H1 (cell line): Measurements from ENCODE around the gene RALGAPA2. TPM values are rescaled to one million over a fixed set of nuclear protein-coding genes. Genes with fewer than 3 reads are reported as not detected.

ENCODE experiments used
- CTCF ChIA-PET: fragments of 300-600 bp; sonication (Branson Sonifier 250); formaldehyde crosslinking; loops from one replicate; lab custom pipeline; 2021; ENCODE audit not compliant: partially characterized antibody; lab: Charles Lee
- POLR2A ChIA-PET: fragments of 300-600 bp; sonication (Branson Sonifier 250); formaldehyde crosslinking; loops from one replicate; lab custom pipeline; 2021; ENCODE audit warnings: inconsistent platforms; ENCODE audit not compliant: partially characterized antibody; lab: Charles Lee
- DNase-seq, 2 experiments: peaks; one replicate each; pipeline versions ENCODE4 v3.0.0 to v3.0.0-alpha.2; 2010 to 2022; ENCODE audit warnings: low spot score in 2 of 2, low read depth in 1 of 2, mixed read lengths in 1 of 2
- FAIRE-seq: peaks from 2 replicates; lab custom pipeline; 2011; peaks lifted over from hg19 to GRCh38; lab: Jason Lieb, UNC
- H2AFZ ChIP-seq: 2 replicates; pipeline ENCODE4 v1.8.1; 2012; ENCODE audit warnings: low read length, inconsistent platforms
- H2AK5ac ChIP-seq: 2 replicates; pipeline ENCODE4 v1.6.1; 2013; ENCODE audit warnings: low read depth, low read length
- H2BK120ac ChIP-seq: replicated peaks from 2 replicates; pipeline ENCODE3; 2013; ENCODE audit warnings: low read depth, low read length, inconsistent platforms
- H2BK12ac ChIP-seq: 2 replicates; pipeline ENCODE4 v1.6.1; 2013; ENCODE audit warnings: low read depth, low read length
- H2BK15ac ChIP-seq: 2 replicates; pipeline ENCODE4 v1.6.1; 2013; ENCODE audit warnings: low read length
- H2BK20ac ChIP-seq: 2 replicates; pipeline ENCODE4 v1.6.1; 2013; ENCODE audit warnings: low read length
- H2BK5ac ChIP-seq: 2 replicates; pipeline ENCODE4 v1.6.1; 2013; ENCODE audit warnings: low read depth, low read length
- H3K14ac ChIP-seq: 2 replicates; pipeline ENCODE4 v1.6.1; 2013; ENCODE audit warnings: inconsistent platforms; ENCODE audit not compliant: insufficient read length
- H3K18ac ChIP-seq: 2 replicates; pipeline ENCODE4 v1.6.1; 2013; ENCODE audit warnings: low read length; ENCODE audit errors: extremely low read depth
- H3K23ac ChIP-seq: 2 replicates; pipeline ENCODE4 v1.6.1; 2013; ENCODE audit warnings: inconsistent platforms; ENCODE audit not compliant: insufficient read length
- H3K23me2 ChIP-seq: 2 replicates; pipeline ENCODE4 v1.6.1; 2013; ENCODE audit warnings: low read depth, low read length
- H3K27ac ChIP-seq: 2 replicates; pipeline ENCODE4 v1.6.1; 2011; ENCODE audit warnings: low read depth, low read length, inconsistent platforms
- H3K27me3 ChIP-seq, 4 experiments: replicated peaks in 1 of 4; 1 replicate in 1 of 4; 2 replicates in 3 of 4; pipeline versions ENCODE4 v1.6.1 to v1.8.1; 2011 to 2013; ENCODE audit warnings: low read length in 3 of 4, mild to moderate bottlenecking in 3 of 4, inconsistent platforms in 2 of 4, mixed read lengths in 2 of 4, moderate library complexity in 1 of 4; ENCODE audit not compliant: control insufficient read depth in 3 of 4, insufficient read depth in 3 of 4; ENCODE audit errors: extremely low read depth in 1 of 4
- H3K36me3 ChIP-seq, 4 experiments: 2 replicates each; pipeline versions ENCODE4 v1.6.1 to v1.8.1; 2011 to 2013; ENCODE audit warnings: mild to moderate bottlenecking in 4 of 4, low read length in 3 of 4, moderate library complexity in 2 of 4, control low read depth in 1 of 4, inconsistent platforms in 1 of 4; ENCODE audit not compliant: insufficient read depth in 4 of 4, control insufficient read depth in 2 of 4
- H3K4ac ChIP-seq: replicated peaks from 2 replicates; pipeline ENCODE3; 2013; ENCODE audit warnings: low read length, low read depth, mixed read lengths, inconsistent platforms; ENCODE audit not compliant: insufficient read length
- H3K4me1 ChIP-seq, 4 experiments: replicated peaks in 1 of 4; 1 replicate in 1 of 4; 2 replicates in 3 of 4; pipeline versions ENCODE4 v1.6.1 to v1.8.1; 2011 to 2013; ENCODE audit warnings: low read length in 3 of 4, inconsistent platforms in 2 of 4, mixed read lengths in 1 of 4; ENCODE audit not compliant: insufficient read depth in 4 of 4, control insufficient read depth in 3 of 4
- H3K4me2 ChIP-seq, 2 experiments: 2 replicates each; pipeline versions ENCODE4 v1.6.1 to v1.8.1; 2011 to 2013; ENCODE audit warnings: low read depth in 2 of 2, low read length in 2 of 2, control low read depth in 1 of 2, inconsistent platforms in 1 of 2, mild to moderate bottlenecking in 1 of 2; ENCODE audit not compliant: insufficient read depth in 1 of 2
- H3K4me3 ChIP-seq, 4 experiments: fragments of 200-600, 300-600 bp in 1 of 4; sonication (generic), shearing (Covaris generic), sonication (Bioruptor Twin) in 1 of 4; 2 replicates each; pipeline versions ENCODE4 v1.5.1 to v1.8.1; 2011 to 2016; ENCODE audit warnings: low read length in 4 of 4, low read depth in 3 of 4, control low read depth in 2 of 4, inconsistent platforms in 2 of 4, mild to moderate bottlenecking in 2 of 4, mixed read lengths in 1 of 4, moderate library complexity in 1 of 4; ENCODE audit not compliant: insufficient read depth in 2 of 4; ENCODE audit errors: extremely low read depth in 1 of 4
- H3K56ac ChIP-seq: replicated peaks from 2 replicates; pipeline ENCODE3; 2013; ENCODE audit warnings: low read depth, mild to moderate bottlenecking, mixed read lengths, low read length, inconsistent platforms; ENCODE audit not compliant: insufficient read length
- H3K79me1 ChIP-seq: 2 replicates; pipeline ENCODE4 v1.6.1; 2013; ENCODE audit warnings: low read depth, low read length, control low read depth
- H3K79me2 ChIP-seq, 2 experiments: 2 replicates each; pipeline versions ENCODE4 v1.6.1 to v1.8.1; 2012 to 2013; ENCODE audit warnings: low read length in 2 of 2, mild to moderate bottlenecking in 2 of 2, inconsistent platforms in 1 of 2; ENCODE audit not compliant: insufficient read depth in 2 of 2, control insufficient read depth in 1 of 2
- H3K9ac ChIP-seq, 4 experiments: replicated peaks in 1 of 4; 1 replicate in 1 of 4; 2 replicates in 3 of 4; pipeline versions ENCODE4 v1.6.1 to v1.8.1; 2011 to 2013; ENCODE audit warnings: low read depth in 3 of 4, low read length in 3 of 4, control low read depth in 2 of 4, mild to moderate bottlenecking in 2 of 4, moderate library complexity in 2 of 4, inconsistent platforms in 1 of 4; ENCODE audit errors: extremely low read depth in 1 of 4
- H3K9me3 ChIP-seq, 2 experiments: 2 replicates each; pipeline versions ENCODE4 v1.6.1 to v1.8.1; 2012 to 2013; ENCODE audit warnings: mild to moderate bottlenecking in 2 of 2, moderate library complexity in 2 of 2, control low read depth in 1 of 2, inconsistent platforms in 1 of 2, low read depth in 1 of 2, low read length in 1 of 2, mixed read lengths in 1 of 2; ENCODE audit not compliant: insufficient read depth in 2 of 2
- H4K20me1 ChIP-seq, 2 experiments: replicated peaks in 1 of 2; 2 replicates each; pipeline versions ENCODE3 to v1.8.1; 2011 to 2013; ENCODE audit warnings: inconsistent platforms in 2 of 2, low read length in 2 of 2, mild to moderate bottlenecking in 1 of 2; ENCODE audit not compliant: insufficient read depth in 2 of 2, control insufficient read depth in 1 of 2
- H4K5ac ChIP-seq: 2 replicates; pipeline ENCODE4 v1.6.1; 2013; ENCODE audit warnings: low read length, low read depth, mixed read lengths, inconsistent platforms; ENCODE audit not compliant: insufficient read length
- H4K8ac ChIP-seq: 2 replicates; pipeline ENCODE4 v1.8.0; 2013; ENCODE audit warnings: mild to moderate bottlenecking, moderate library complexity, low read length, inconsistent platforms; ENCODE audit not compliant: insufficient read depth; ENCODE audit errors: extremely low read depth
- H4K91ac ChIP-seq: replicated peaks from 2 replicates; pipeline ENCODE3; 2013; ENCODE audit warnings: low read length, mixed read lengths, inconsistent platforms; ENCODE audit not compliant: insufficient read length
- SIX5 ChIP-seq: IDR thresholded peaks from 2 replicates; pipeline ENCODE4 v1.6.1; 2011; ENCODE audit warnings: mild to moderate bottlenecking, low read depth, low read length
- WGBS, 2 experiments: shearing (Covaris generic) in 1 of 2; methylation state at CpG; one replicate each; pipeline versions ENCODE4 v1.1.6 to v1.1.7; 2013 to 2015; ENCODE audit warnings: low lambda C conversion rate in 2 of 2, mixed read lengths in 2 of 2, inconsistent platforms in 1 of 2, low coverage in 1 of 2, missing lambda C conversion rate in 1 of 2; ENCODE audit not compliant: insufficient replicate concordance in 2 of 2, insufficient coverage in 1 of 2, insufficient read length in 1 of 2; ENCODE audit errors: extremely low coverage in 1 of 2, missing lambda C conversion rate in 1 of 2; 5-methylcytosine and 5-hydroxymethylcytosine counted together
- polyA plus RNA-seq, 7 experiments: library from polyadenylated mRNA; depleted of rRNA in 3 of 7; stranded (reverse) in 5 of 7; unstranded in 2 of 7; fragments of >200 nt in 5 of 7; fragments of 200-250 nt in 2 of 7; gene quantifications; 1 replicate in 5 of 7; 2 replicates in 1 of 7; 4 replicates in 1 of 7; pipeline versions ENCODE4 v1.2.1 to v1.2.3, GENCODE V29; 2011 to 2013; ENCODE audit warnings: missing spikeins in 2 of 7, mixed read lengths in 2 of 7
- total RNA-seq: library from RNA; stranded (reverse); fragmentation: NEBNext Ultra II Directional; extraction: Animal tissue kit (Norgen Biotek cat#: 25700); gene quantifications from 2 replicates; pipeline ENCODE4 v1.2.1, GENCODE V29; 2021

RALGAPA2 gene
- total and polyA plus RNA-seq, 2 of the 8 experiments (the other 6 are each of a cell fraction or from before 2014, with no cell fraction given), result 5.1 to 25.5 TPM

DNA sequence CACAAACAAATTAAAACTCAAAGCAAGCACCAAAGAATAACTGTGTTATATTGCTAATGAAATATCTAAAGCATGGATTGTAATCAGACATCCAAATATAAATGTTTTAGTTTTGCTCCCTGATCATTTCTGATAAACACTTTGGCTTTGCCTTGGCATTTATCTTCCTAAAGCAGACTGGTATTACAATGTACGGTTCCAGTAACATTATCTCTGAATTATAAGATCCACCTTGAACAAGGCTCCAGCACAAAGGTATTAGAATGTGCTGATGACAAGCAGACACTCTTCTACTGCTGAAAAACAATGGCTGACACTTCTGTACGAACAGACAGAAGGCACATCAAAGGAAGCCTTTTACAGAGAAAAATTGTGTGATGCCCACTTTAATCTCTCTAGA is 270.0 kb downstream of the RALGAPA2 start:
- no peak overlapping the region for H3K27ac ChIP-seq
- H3K27me3 ChIP-seq, result no peaks in the 10 kb centered on the region
- no peak overlapping the region for H2BK20ac ChIP-seq
- no peak overlapping the region for H4K91ac ChIP-seq
- DNase-seq (no peak), FAIRE-seq (no peak)
- no peak overlapping the region for H3K18ac ChIP-seq
- H3K23ac ChIP-seq, result no peak overlapping the region
- no peak overlapping the region for H3K4me2 ChIP-seq
- no peak overlapping the region for H2AK5ac ChIP-seq
- ChIA-PET POLR2A (no interaction called here), CTCF (no interaction called here)
- H3K79me1 ChIP-seq, result no peaks in the 10 kb centered on the region
- 91% methylated on average over 2 of the region's 2 CpGs; no CpG with 5 or more reads in 1 of the 2 experiments for WGBS, 2 experiments
- no peak for TF ChIP-seq SIX5
- H2BK15ac ChIP-seq, result no peak overlapping the region
- no peak overlapping the region for H3K9ac ChIP-seq
- H4K5ac ChIP-seq, result no peak overlapping the region
- H4K20me1 ChIP-seq, result no peaks in the 10 kb centered on the region
- H3K14ac ChIP-seq, result no peak overlapping the region
- no peak overlapping the region for H3K4me3 ChIP-seq
- no peak overlapping the region for H4K8ac ChIP-seq
- no peaks in the 10 kb centered on the region for H3K9me3 ChIP-seq
- no peak overlapping the region for H2BK5ac ChIP-seq
- H3K36me3 ChIP-seq, result no peaks in the 10 kb centered on the region
- no peak overlapping the region for H2AFZ ChIP-seq
- H2BK120ac ChIP-seq, result no peak overlapping the region
- H3K4me1 ChIP-seq, result peaks cover 0 to 5% (median 4%) of the 10 kb centered on the region in 4 experiments; a peak in 3 of 7 replicates
- no peaks in the 10 kb centered on the region for H3K79me2 ChIP-seq
- no peak overlapping the region for H3K4ac ChIP-seq
- H3K23me2 ChIP-seq, result no peaks in the 10 kb centered on the region
- no peak overlapping the region for H3K56ac ChIP-seq
- H2BK12ac ChIP-seq, result no peak overlapping the region
